Naive B cell (primary cell): ENCODE data around the gene H3-3A. TPM values are rescaled to one million over a fixed set of nuclear protein-coding genes. Genes with fewer than 3 reads are reported as not detected.

ENCODE experiments used
- ATAC-seq, 2 donors: fragments of 150-1000 bp; cut with Tn5 transposase; 2 replicates each; pipeline ENCODE4 v1.10.0; 2021; ENCODE audit warnings: low read depth in 2 of 2, mild to moderate bottlenecking in 2 of 2, moderate library complexity in 2 of 2
- DNase-seq: peaks from one replicate; pipeline ENCODE4 v3.0.0; 2022
- H3K27ac Mint-ChIP-seq, 6 donors: one replicate each; pipeline ENCODE4 v1.8.0; 2020 to 2022; ENCODE audit warnings: mild to moderate bottlenecking in 6 of 6, mixed read lengths in 6 of 6, moderate library complexity in 5 of 6, inconsistent platforms in 2 of 6
- H3K27me3 Mint-ChIP-seq, 3 donors: one replicate each; pipeline ENCODE4 v1.8.0; 2021 to 2022; ENCODE audit warnings: mixed read lengths in 3 of 3, mild to moderate bottlenecking in 1 of 3
- H3K36me3 Mint-ChIP-seq, 2 donors: one replicate each; pipeline ENCODE4 v1.8.0; 2020 to 2022; ENCODE audit warnings: mixed read lengths in 2 of 2, inconsistent platforms in 1 of 2, mild to moderate bottlenecking in 1 of 2
- H3K4me1 Mint-ChIP-seq, 3 donors: one replicate each; pipeline ENCODE4 v1.8.0; 2020 to 2022; ENCODE audit warnings: mixed read lengths in 3 of 3, inconsistent platforms in 1 of 3, mild to moderate bottlenecking in 1 of 3, moderate library complexity in 1 of 3
- H3K4me3 Mint-ChIP-seq, 8 donors: one replicate each; pipeline ENCODE4 v1.8.0; 2020 to 2022; ENCODE audit warnings: mild to moderate bottlenecking in 8 of 8, mixed read lengths in 8 of 8, moderate library complexity in 8 of 8, inconsistent platforms in 2 of 8
- H3K9me3 Mint-ChIP-seq, 7 donors: one replicate each; pipeline ENCODE4 v1.8.0; 2020 to 2022; ENCODE audit warnings: mixed read lengths in 7 of 7, mild to moderate bottlenecking in 5 of 7, inconsistent platforms in 2 of 7, moderate library complexity in 1 of 7
- polyA plus RNA-seq, 6 donors: library from polyadenylated mRNA; unstranded; fragments of 300-500 nt; fragmentation: Illumina TruSeq; gene quantifications; one replicate each; pipeline ENCODE4 v1.2.3, GENCODE V29; 2021; ENCODE audit warnings: low read depth in 6 of 6

Gene H3-3A
- polyA plus RNA-seq, 6 donors from 2014 or later = 1,065 to 1,461 (median 1,242) TPM

DNA sequence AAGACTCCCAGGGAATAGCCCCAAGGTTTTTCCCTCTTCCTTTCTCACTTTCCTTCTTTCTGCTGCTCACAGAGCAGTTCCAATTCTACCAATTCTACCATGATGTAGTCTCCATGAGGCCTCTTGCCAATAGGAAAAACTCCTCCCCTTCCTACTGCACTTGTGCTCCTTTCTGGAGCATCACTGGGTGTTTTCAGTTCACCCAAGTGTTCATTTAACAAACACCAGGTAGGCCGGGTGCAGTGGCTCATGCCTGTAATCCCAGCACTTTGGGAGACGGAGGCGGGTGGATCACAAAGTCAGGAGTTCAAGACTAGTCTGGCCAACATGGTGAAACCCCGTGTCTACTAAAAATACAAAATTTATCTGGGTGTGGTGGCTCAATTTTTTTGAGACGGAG lies 26.6 kb upstream of the H3-3A start:
- no peaks in the 10 kb centered on the region for H3K27me3 Mint-ChIP-seq
- H3K4me1 Mint-ChIP-seq = peaks cover 15 to 20% (median 17%) of the 10 kb centered on the region in 3 donors
- H3K36me3 Mint-ChIP-seq = no peaks in the 10 kb centered on the region
- H3K4me3 Mint-ChIP-seq = peak overlapping the region in 1 of 8 donors; percentile 52
- no peak for DNase-seq
- ATAC-seq = no peak
- peak overlapping the region in 1 of 6 donors; percentile 80 for H3K27ac Mint-ChIP-seq
- H3K9me3 Mint-ChIP-seq = no peaks in the 10 kb centered on the region

- Mint-ChIP-seq H3K4me3 (no peak overlapping the region), H3K27me3 (no peaks in the 10 kb centered on the region), H3K36me3 (no peaks in the 10 kb centered on the region), H3K9me3 (no peaks in the 10 kb centered on the region), H3K27ac (peak overlapping the region in 1 of 6 donors; percentile 19), H3K4me1 (peaks cover 6 to 17% (median 7%) of the 10 kb centered on the region in 3 donors)
- ATAC-seq = no peak
- DNase-seq = no peak
Observed at GRCh38 chr1:226038661-226039060, 23.9 kb upstream of the H3-3A start.

- H3K4me1 Mint-ChIP-seq = peaks cover 0 to 9% (median 9%) of the 10 kb centered on the region in 3 donors
- no peak for DNase-seq
- ATAC-seq = no peak
- peak overlapping the region in 1 of 6 donors; percentile 51 for H3K27ac Mint-ChIP-seq
- H3K36me3 Mint-ChIP-seq = no peaks in the 10 kb centered on the region
- no peaks in the 10 kb centered on the region for H3K9me3 Mint-ChIP-seq
- H3K27me3 Mint-ChIP-seq = no peaks in the 10 kb centered on the region
- no peak overlapping the region for H3K4me3 Mint-ChIP-seq
Observed at GRCh38 chr1:226041419-226041818, 21.1 kb upstream of the H3-3A start.

- H3K4me1 Mint-ChIP-seq = peaks cover 0 to 16% (median 9%) of the 10 kb centered on the region in 3 donors
- peak overlapping the region in 1 of 6 donors; percentile 30 for H3K27ac Mint-ChIP-seq
- H3K4me3 Mint-ChIP-seq = no peak overlapping the region
- no peaks in the 10 kb centered on the region for H3K27me3 Mint-ChIP-seq
- ATAC-seq = no peak
- DNase-seq = no peak
- no peaks in the 10 kb centered on the region for H3K36me3 Mint-ChIP-seq
- no peaks in the 10 kb centered on the region for H3K9me3 Mint-ChIP-seq
Observed at GRCh38 chr1:226044514-226045101, 17.9 kb upstream of the H3-3A start.

DNA sequence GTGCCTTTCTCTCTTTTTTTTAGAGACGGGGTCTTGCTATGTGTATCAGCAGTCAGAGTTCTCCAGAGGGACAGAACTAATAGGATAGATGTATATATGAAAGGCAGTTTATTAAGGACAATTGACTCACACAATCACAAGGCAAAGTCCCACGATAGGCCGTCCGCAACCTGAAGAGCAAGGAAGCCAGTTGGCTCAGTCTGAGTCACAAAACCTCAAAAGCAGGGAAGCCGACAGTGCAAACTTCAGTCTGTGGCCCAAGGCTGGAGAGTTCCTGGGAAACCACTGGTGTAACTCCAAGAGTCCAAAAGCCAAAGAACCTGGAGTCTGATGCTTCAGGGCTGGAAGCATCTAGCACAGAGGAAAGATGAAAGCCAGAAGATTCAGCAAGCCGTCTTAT lies 16.3 kb upstream of the H3-3A start:
- Mint-ChIP-seq H3K36me3 (no peaks in the 10 kb centered on the region), H3K4me3 (no peak overlapping the region), H3K9me3 (no peaks in the 10 kb centered on the region), H3K27me3 (no peaks in the 10 kb centered on the region), H3K4me1 (peaks cover 0 to 16% (median 9%) of the 10 kb centered on the region in 3 donors), H3K27ac (peak overlapping the region in 2 of 6 donors; percentile 49 to 59)
- DNase-seq (no peak), ATAC-seq (no peak)

DNA sequence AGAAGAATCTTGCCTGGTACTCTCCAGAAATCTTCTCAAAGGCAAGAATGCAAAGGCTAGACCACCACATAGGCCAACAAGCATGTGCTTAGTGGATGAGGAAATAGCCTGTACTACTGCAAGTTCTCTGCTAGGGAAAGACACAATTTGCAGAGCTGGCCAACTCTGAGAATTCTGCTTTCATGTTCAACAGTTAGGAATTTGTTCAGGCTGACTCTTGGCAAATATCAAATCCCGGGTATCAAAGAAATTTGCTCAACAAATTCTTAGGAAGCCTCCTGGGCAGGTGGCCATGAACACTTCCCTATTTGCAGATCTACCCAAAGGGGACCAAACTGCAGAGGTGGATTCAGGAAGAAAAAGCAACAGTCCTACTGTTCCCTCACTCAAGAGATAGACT lies 15.0 kb upstream of the H3-3A start:
- H3K4me1 Mint-ChIP-seq = peaks cover 0 to 16% (median 9%) of the 10 kb centered on the region in 3 donors
- H3K27me3 Mint-ChIP-seq = no peaks in the 10 kb centered on the region
- H3K27ac Mint-ChIP-seq = peak overlapping the region in 1 of 6 donors; percentile 42
- H3K9me3 Mint-ChIP-seq = no peaks in the 10 kb centered on the region
- ATAC-seq (no peak), DNase-seq (no peak)
- H3K36me3 Mint-ChIP-seq = no peaks in the 10 kb centered on the region
- H3K4me3 Mint-ChIP-seq = no peak overlapping the region

GRCh38 chr1:226048886-226049285 lies 13.6 kb upstream of the H3-3A start:
- H3K9me3 Mint-ChIP-seq = no peaks in the 10 kb centered on the region
- H3K27me3 Mint-ChIP-seq = no peaks in the 10 kb centered on the region
- H3K36me3 Mint-ChIP-seq = no peaks in the 10 kb centered on the region
- DNase-seq (no peak), ATAC-seq (no peak)
- no peak overlapping the region for H3K27ac Mint-ChIP-seq
- H3K4me1 Mint-ChIP-seq = peaks cover 0 to 10% (median 7%) of the 10 kb centered on the region in 3 donors
- H3K4me3 Mint-ChIP-seq = no peak overlapping the region

DNA sequence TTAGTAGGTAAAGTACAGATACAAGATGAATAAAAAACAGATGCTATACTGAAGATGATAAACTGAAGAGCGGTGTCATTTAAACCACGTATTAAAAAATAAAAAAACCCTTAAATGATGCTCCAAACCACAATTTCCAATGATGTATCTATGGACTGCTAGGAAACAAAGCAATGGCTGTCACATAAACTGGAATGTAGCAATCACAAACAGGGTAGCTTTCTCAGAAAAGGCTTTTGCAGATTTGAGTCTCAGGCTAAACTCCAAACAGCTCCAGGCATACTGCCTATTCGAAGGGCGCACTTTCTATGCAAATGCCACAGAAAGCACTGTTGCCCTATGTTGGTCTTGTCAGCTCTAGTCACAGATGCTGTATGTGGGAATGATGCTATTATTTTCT lies 12.4 kb upstream of the H3-3A start:
- peaks cover 0 to 14% (median 4%) of the 10 kb centered on the region in 3 donors for H3K4me1 Mint-ChIP-seq
- ATAC-seq = no peak
- H3K4me3 Mint-ChIP-seq = no peak overlapping the region
- H3K27me3 Mint-ChIP-seq = no peaks in the 10 kb centered on the region
- no peaks in the 10 kb centered on the region for H3K9me3 Mint-ChIP-seq
- no peaks in the 10 kb centered on the region for H3K36me3 Mint-ChIP-seq
- H3K27ac Mint-ChIP-seq = no peak overlapping the region
- no peak for DNase-seq

DNA sequence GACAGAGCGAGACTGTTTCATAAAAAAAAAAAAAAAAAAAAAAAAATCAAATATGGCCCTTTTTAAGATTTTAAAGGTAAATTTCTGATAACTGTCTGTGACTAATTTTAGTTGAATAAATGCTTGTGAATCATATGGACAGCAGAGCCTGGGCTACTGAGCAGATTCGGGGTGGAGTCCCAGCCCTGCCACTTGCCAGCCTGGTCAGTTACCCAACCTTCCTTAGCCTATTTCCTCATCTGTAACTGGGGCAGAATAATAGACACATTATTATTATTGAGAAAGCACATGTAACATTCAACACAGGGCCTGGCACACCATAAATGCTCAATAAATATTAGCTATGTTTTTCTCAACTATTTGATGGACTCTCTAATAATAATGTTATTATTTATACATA lies 11.2 kb upstream of the H3-3A start:
- H3K4me1 Mint-ChIP-seq = peaks cover 0 to 18% (median 4%) of the 10 kb centered on the region in 3 donors
- peak overlapping the region in 1 of 6 donors; percentile 57 for H3K27ac Mint-ChIP-seq
- DNase-seq (no peak), ATAC-seq (no peak)
- no peaks in the 10 kb centered on the region for H3K27me3 Mint-ChIP-seq
- peaks cover 5 to 6% of the 10 kb centered on the region in 2 donors for H3K36me3 Mint-ChIP-seq
- no peaks in the 10 kb centered on the region for H3K9me3 Mint-ChIP-seq
- H3K4me3 Mint-ChIP-seq = no peak overlapping the region

GRCh38 chr1:226052061-226052460 lies 10.5 kb upstream of the H3-3A start:
- Mint-ChIP-seq H3K27ac (no peak overlapping the region), H3K4me3 (no peak overlapping the region), H3K9me3 (no peaks in the 10 kb centered on the region), H3K36me3 (peaks cover 6 to 8% of the 10 kb centered on the region in 2 donors), H3K27me3 (no peaks in the 10 kb centered on the region), H3K4me1 (peaks cover 0 to 20% (median 4%) of the 10 kb centered on the region in 3 donors)
- DNase-seq (no peak), ATAC-seq (no peak)

GRCh38 chr1:226054519-226055327 lies 7.8 kb upstream of the H3-3A start:
- Mint-ChIP-seq H3K9me3 (no peaks in the 10 kb centered on the region), H3K4me3 (no peak overlapping the region), H3K27me3 (no peaks in the 10 kb centered on the region), H3K4me1 (peaks cover 6 to 13% (median 13%) of the 10 kb centered on the region in 3 donors), H3K27ac (peak overlapping the region in 3 of 6 donors; percentile 12 to 67 (median 32)), H3K36me3 (peaks cover 16 to 22% of the 10 kb centered on the region in 2 donors)
- no peak for ATAC-seq
- no peak for DNase-seq

GRCh38 chr1:226059709-226060108 lies 2.8 kb upstream of the H3-3A start:
- no peaks in the 10 kb centered on the region for H3K9me3 Mint-ChIP-seq
- ATAC-seq = no peak
- H3K27ac Mint-ChIP-seq = peak overlapping the region in 2 of 6 donors; percentile 30 to 60
- no peak for DNase-seq
- H3K27me3 Mint-ChIP-seq = no peaks in the 10 kb centered on the region
- H3K4me1 Mint-ChIP-seq = peaks cover 22 to 31% (median 30%) of the 10 kb centered on the region in 3 donors
- H3K36me3 Mint-ChIP-seq = peaks cover 24 to 26% of the 10 kb centered on the region in 2 donors
- H3K4me3 Mint-ChIP-seq = peak overlapping the region in 2 of 8 donors; percentile 42 to 85

GRCh38 chr1:226060427-226060826 lies 2.1 kb upstream of the H3-3A start:
- Mint-ChIP-seq H3K27ac (peak overlapping the region in 1 of 6 donors; percentile 99), H3K27me3 (no peaks in the 10 kb centered on the region), H3K9me3 (no peaks in the 10 kb centered on the region), H3K4me1 (peaks cover 27 to 37% (median 36%) of the 10 kb centered on the region in 3 donors), H3K36me3 (peaks cover 28 to 31% of the 10 kb centered on the region in 2 donors), H3K4me3 (peak overlapping the region in 5 of 8 donors; percentile 25 to 99 (median 93))
- DNase-seq = no peak
- ATAC-seq = no peak
